Raji (cell line): Measurements from ENCODE around the gene CAPN10.

Source experiments
- POLR2A ChIP-seq: IDR thresholded peaks from 2 replicates; pipeline ENCODE4 v1.6.1; 2011; ENCODE audit warnings: low read depth, low read length, control low read depth; ENCODE audit not compliant: insufficient read depth

The CAPN10 gene

GRCh38 chr2:240578110-240578450 is 8.5 kb upstream of the CAPN10 start:
- TF ChIP-seq POLR2A, result no peak

- no peak for TF ChIP-seq POLR2A
Measured at GRCh38 chr2:240578488-240578887, 8.0 kb upstream of the CAPN10 start.

GRCh38 chr2:240579071-240579762 is 7.3 kb upstream of the CAPN10 start:
- TF ChIP-seq POLR2A, result no peak

- TF ChIP-seq POLR2A, result 0 out of 2 replicates have a peak, but pooled peaks have one; percentile 24
Measured at GRCh38 chr2:240579771-240580614, 6.5 kb upstream of the CAPN10 start.

- TF ChIP-seq POLR2A, result no peak
Measured at GRCh38 chr2:240581811-240582210, 4.7 kb upstream of the CAPN10 start.

GRCh38 chr2:240582781-240583180 is 3.8 kb upstream of the CAPN10 start:
- no peak for TF ChIP-seq POLR2A

- no peak; the same call in 1 of the 2 replicates for TF ChIP-seq POLR2A
Measured at GRCh38 chr2:240583774-240584173, 2.8 kb upstream of the CAPN10 start.

GRCh38 chr2:240584486-240585031 is 2.0 kb upstream of the CAPN10 start:
- TF ChIP-seq POLR2A, result peak; percentile 88

GRCh38 chr2:240585101-240585500 is 1.4 kb upstream of the CAPN10 start:
- TF ChIP-seq POLR2A, result peak; percentile 49; the same call in 1 of the 2 replicates

GRCh38 chr2:240585681-240586197 is 795 bp upstream of the CAPN10 start:
- no peak for TF ChIP-seq POLR2A

- TF ChIP-seq POLR2A, result peak; percentile 30; the same call in 1 of the 2 replicates
Measured at GRCh38 chr2:240586919-240587800, 626 bp downstream of the CAPN10 start.

GRCh38 chr2:240588006-240588655 is 1.6 kb downstream of the CAPN10 start:
- no peak for TF ChIP-seq POLR2A

GRCh38 chr2:240588669-240589068 is 2.1 kb downstream of the CAPN10 start:
- TF ChIP-seq POLR2A, result no peak

- TF ChIP-seq POLR2A, result no peak
Measured at GRCh38 chr2:240589375-240589774, 2.8 kb downstream of the CAPN10 start.
